GM21423 (cell line): ENCODE measurements around the gene CDKN1C.

Source experiments
- ATAC-seq: cut with Tn5 transposase; IDR thresholded peaks from one replicate; pipeline ENCODE4 v1.9.1; 2021; ENCODE audit warnings: mild to moderate bottlenecking, moderate library complexity; ENCODE audit not compliant: unreplicated experiment

The CDKN1C gene

GRCh38 chr11:2923446-2924375 is 38.1 kb upstream of the CDKN1C start:
- ATAC-seq, result no peak

GRCh38 chr11:2922655-2923054 is 37.1 kb upstream of the CDKN1C start:
- ATAC-seq, result no peak

GRCh38 chr11:2921742-2922493 is 36.3 kb upstream of the CDKN1C start:
- ATAC-seq, result no peak

- ATAC-seq, result no peak
Observed at GRCh38 chr11:2921261-2921660, 35.7 kb upstream of the CDKN1C start.

GRCh38 chr11:2920343-2920742 is 34.8 kb upstream of the CDKN1C start:
- ATAC-seq, result no peak

- no peak for ATAC-seq
Observed at GRCh38 chr11:2919837-2920236, 34.3 kb upstream of the CDKN1C start.

- no peak for ATAC-seq
Observed at GRCh38 chr11:2919188-2919587, 33.6 kb upstream of the CDKN1C start.

- ATAC-seq, result no peak
Observed at GRCh38 chr11:2917842-2918490, 32.4 kb upstream of the CDKN1C start.

GRCh38 chr11:2916892-2917645 is 31.5 kb upstream of the CDKN1C start:
- no peak for ATAC-seq

GRCh38 chr11:2916114-2916891 is 30.7 kb upstream of the CDKN1C start:
- ATAC-seq, result no peak

- ATAC-seq, result no peak
Observed at GRCh38 chr11:2915473-2915872, 29.9 kb upstream of the CDKN1C start.

- no peak for ATAC-seq
Observed at GRCh38 chr11:2914455-2915195, 29.1 kb upstream of the CDKN1C start.

- ATAC-seq, result no peak
Observed at GRCh38 chr11:2913776-2914175, 28.2 kb upstream of the CDKN1C start.

GRCh38 chr11:2913019-2913431 is 27.4 kb upstream of the CDKN1C start:
- no peak for ATAC-seq

- no peak for ATAC-seq
Observed at GRCh38 chr11:2912498-2912897, 26.9 kb upstream of the CDKN1C start.

GRCh38 chr11:2911785-2912391 is 26.3 kb upstream of the CDKN1C start:
- no peak for ATAC-seq

- ATAC-seq, result no peak
Observed at GRCh38 chr11:2911088-2911784, 25.7 kb upstream of the CDKN1C start.

- no peak for ATAC-seq
Observed at GRCh38 chr11:2910401-2910955, 24.9 kb upstream of the CDKN1C start.
